GM23338 (cell line): ENCODE measurements around the gene SERPINC1. TPM values are rescaled to one million over a fixed set of nuclear protein-coding genes. Genes with fewer than 3 reads are reported as not detected.
"Not testable (repeated sequence)": the region's sequence is repeated elsewhere in the genome, so short reads cannot be mapped to it uniquely, and the experiment has no call there.

ENCODE experiments used
- ATAC-seq: fragments of 200-7000 bp; cut with Tn5 transposase; 3 replicates; pipeline ENCODE4 v1.9.1; 2020
- DNase-seq: peaks from one replicate; pipeline ENCODE4 v3.0.0-alpha.2; 2015; ENCODE audit warnings: low spot score
- H2AFZ ChIP-seq: fragments of 200-600 bp; sonication (generic); 2 replicates; pipeline ENCODE4 v1.8.0; 2016; ENCODE audit warnings: antibody characterized with exemption, mild to moderate bottlenecking, moderate library complexity
- H3F3A ChIP-seq: fragments of 200-600 bp; sonication (generic); replicated peaks from 2 replicates; pipeline ENCODE4 v1.8.0; 2017; ENCODE audit warnings: antibody characterized with exemption, mixed run types, low read depth
- H3K27ac ChIP-seq: fragments of 200-600 bp; sonication (generic); 2 replicates; pipeline ENCODE4 v1.6.1; 2016; ENCODE audit warnings: low read depth
- H3K27me3 ChIP-seq: fragments of 200-600 bp; sonication (generic); 2 replicates; pipeline ENCODE4 v1.8.0; 2016; ENCODE audit warnings: mild to moderate bottlenecking, mixed run types, moderate library complexity; ENCODE audit not compliant: insufficient read depth
- H3K36me3 ChIP-seq: fragments of 200-600 bp; sonication (generic); 2 replicates; pipeline ENCODE4 v1.8.0; 2016; ENCODE audit warnings: mild to moderate bottlenecking; ENCODE audit not compliant: insufficient read depth
- H3K4me1 ChIP-seq: fragments of 200-600 bp; sonication (generic); 2 replicates; pipeline ENCODE4 v1.8.0; 2016; ENCODE audit warnings: mild to moderate bottlenecking, moderate library complexity; ENCODE audit not compliant: insufficient read depth
- H3K4me2 ChIP-seq: fragments of 200-600 bp; sonication (generic); 2 replicates; pipeline ENCODE4 v1.7.1; 2017; ENCODE audit warnings: mixed run types
- H3K4me3 ChIP-seq: fragments of 200-600 bp; sonication (generic); 2 replicates; pipeline ENCODE4 v1.6.1; 2016; ENCODE audit warnings: mixed run types
- H3K79me2 ChIP-seq: fragments of 200-600 bp; sonication (generic); replicated peaks from 2 replicates; pipeline ENCODE4 v1.8.0; 2017; ENCODE audit warnings: mild to moderate bottlenecking; ENCODE audit not compliant: insufficient read depth
- H3K9me2 ChIP-seq: fragments of 200-600 bp; sonication (generic); 2 replicates; pipeline ENCODE4 v1.8.0; 2017; ENCODE audit not compliant: insufficient read depth
- H4K20me1 ChIP-seq: fragments of 200-600 bp; sonication (generic); replicated peaks from 2 replicates; pipeline ENCODE4 v1.8.0; 2017; ENCODE audit warnings: mild to moderate bottlenecking; ENCODE audit not compliant: insufficient read depth
- H3K27ac Mint-ChIP-seq: 2 replicates; pipeline ENCODE4 v1.8.0; 2020; ENCODE audit warnings: inconsistent platforms, mild to moderate bottlenecking, moderate library complexity, mixed read lengths
- H3K27me3 Mint-ChIP-seq: 3 replicates; pipeline ENCODE4 v1.8.0; 2022; ENCODE audit warnings: low read depth, mild to moderate bottlenecking, moderate library complexity, mixed read lengths, inconsistent platforms; ENCODE audit not compliant: insufficient read depth, poor library complexity
- H3K36me3 Mint-ChIP-seq: 3 replicates; pipeline ENCODE4 v1.8.0; 2021; ENCODE audit warnings: low read depth, mild to moderate bottlenecking, inconsistent platforms, moderate library complexity, mixed read lengths
- H3K4me1 Mint-ChIP-seq: 3 replicates; pipeline ENCODE4 v1.8.0; 2020; ENCODE audit warnings: mild to moderate bottlenecking, inconsistent platforms, mixed read lengths
- H3K4me3 Mint-ChIP-seq: 3 replicates; pipeline ENCODE4 v1.8.0; 2021; ENCODE audit warnings: moderate library complexity, mild to moderate bottlenecking, inconsistent platforms, mixed read lengths
- H3K9me3 Mint-ChIP-seq: 3 replicates; pipeline ENCODE4 v1.8.0; 2020; ENCODE audit warnings: moderate library complexity, mild to moderate bottlenecking, inconsistent platforms, mixed read lengths
- CREB1 ChIP-seq: fragments of 250-450 bp; sonication (Bioruptor Pico); IDR thresholded peaks from 2 replicates; pipeline ENCODE4 v1.5.0; 2020; ENCODE audit warnings: low read depth, mild to moderate bottlenecking, moderate library complexity
- CTCF ChIP-seq, 2 experiments: fragments of 200-600 bp in 1 of 2; sonication (generic) in 1 of 2; conservative IDR thresholded peaks; 2 replicates each; pipeline versions ENCODE4 v1.5.1 to v1.6.1; 2016 to 2017; ENCODE audit warnings: antibody characterized with exemption in 2 of 2, low read depth in 2 of 2, mild to moderate bottlenecking in 2 of 2, moderate library complexity in 1 of 2
- ETS1 ChIP-seq: IDR thresholded peaks from 2 replicates; pipeline ENCODE4 v1.6.1; 2016; ENCODE audit warnings: antibody characterized with exemption
- EZH2 ChIP-seq: fragments of 200-600 bp; sonication (generic); IDR thresholded peaks from one replicate; pipeline ENCODE4 v1.8.0; 2017; ENCODE audit warnings: antibody characterized with exemption, mild to moderate bottlenecking, low read depth; ENCODE audit not compliant: unreplicated experiment
- EZH2phosphoT487 ChIP-seq: fragments of 200-600 bp; sonication (generic); IDR thresholded peaks from one replicate; pipeline ENCODE4 v1.8.1; 2018; ENCODE audit warnings: antibody characterized with exemption; ENCODE audit not compliant: unreplicated experiment
- STAT1 ChIP-seq: IDR thresholded peaks from one replicate; pipeline ENCODE4 v1.6.1; 2016; ENCODE audit warnings: antibody characterized with exemption; ENCODE audit not compliant: unreplicated experiment
- ZNF331 ChIP-seq: fragments of 250-450 bp; sonication (Bioruptor Pico); IDR thresholded peaks from 2 replicates; pipeline ENCODE4 v1.5.0; 2020; ENCODE audit warnings: low read depth, mild to moderate bottlenecking, moderate library complexity
- polyA plus RNA-seq: library from polyadenylated mRNA; unstranded; fragments of >200 nt; fragmentation: Nextera tagmentation; extraction: Ambion mirVana; gene quantifications from 2 replicates; pipeline ENCODE4 v1.2.1, GENCODE V29; 2016
- total RNA-seq: library from RNA; depleted of rRNA; stranded (reverse); fragments of >200 nt; shearing (Covaris generic); gene quantifications from 2 replicates; pipeline ENCODE4 v1.2.3, GENCODE V29; 2014
- TF ChIP-seq, protein P1 (sequence below): IDR thresholded peaks from one replicate; pipeline ENCODE4 v1.6.1; 2018; ENCODE audit warnings: antibody characterized with exemption; ENCODE audit not compliant: unreplicated experiment

The SERPINC1 gene
- total and polyA plus RNA-seq, 2 experiments from 2014 or later = not detected

DNA sequence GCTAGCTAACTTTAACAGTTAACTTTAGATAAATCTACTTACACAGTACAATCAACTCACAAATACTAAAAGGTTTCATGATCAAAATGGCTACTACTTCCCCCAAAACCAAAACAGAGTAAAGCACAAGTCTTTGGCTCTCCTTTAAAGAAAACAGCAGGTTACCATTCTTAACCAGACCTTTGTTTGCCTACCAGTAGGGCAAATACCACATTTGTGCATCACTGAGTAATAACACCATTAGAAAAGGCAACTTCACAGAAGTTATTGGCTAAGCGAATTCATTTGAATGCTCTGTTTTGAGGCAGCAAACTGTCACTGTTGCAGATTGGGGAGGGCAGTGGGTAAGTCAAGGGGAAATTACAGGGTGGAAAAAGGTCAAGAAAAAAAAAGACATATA is 17.3 kb upstream of the SERPINC1 start (continued):
- TF ChIP-seq, protein P1, sequence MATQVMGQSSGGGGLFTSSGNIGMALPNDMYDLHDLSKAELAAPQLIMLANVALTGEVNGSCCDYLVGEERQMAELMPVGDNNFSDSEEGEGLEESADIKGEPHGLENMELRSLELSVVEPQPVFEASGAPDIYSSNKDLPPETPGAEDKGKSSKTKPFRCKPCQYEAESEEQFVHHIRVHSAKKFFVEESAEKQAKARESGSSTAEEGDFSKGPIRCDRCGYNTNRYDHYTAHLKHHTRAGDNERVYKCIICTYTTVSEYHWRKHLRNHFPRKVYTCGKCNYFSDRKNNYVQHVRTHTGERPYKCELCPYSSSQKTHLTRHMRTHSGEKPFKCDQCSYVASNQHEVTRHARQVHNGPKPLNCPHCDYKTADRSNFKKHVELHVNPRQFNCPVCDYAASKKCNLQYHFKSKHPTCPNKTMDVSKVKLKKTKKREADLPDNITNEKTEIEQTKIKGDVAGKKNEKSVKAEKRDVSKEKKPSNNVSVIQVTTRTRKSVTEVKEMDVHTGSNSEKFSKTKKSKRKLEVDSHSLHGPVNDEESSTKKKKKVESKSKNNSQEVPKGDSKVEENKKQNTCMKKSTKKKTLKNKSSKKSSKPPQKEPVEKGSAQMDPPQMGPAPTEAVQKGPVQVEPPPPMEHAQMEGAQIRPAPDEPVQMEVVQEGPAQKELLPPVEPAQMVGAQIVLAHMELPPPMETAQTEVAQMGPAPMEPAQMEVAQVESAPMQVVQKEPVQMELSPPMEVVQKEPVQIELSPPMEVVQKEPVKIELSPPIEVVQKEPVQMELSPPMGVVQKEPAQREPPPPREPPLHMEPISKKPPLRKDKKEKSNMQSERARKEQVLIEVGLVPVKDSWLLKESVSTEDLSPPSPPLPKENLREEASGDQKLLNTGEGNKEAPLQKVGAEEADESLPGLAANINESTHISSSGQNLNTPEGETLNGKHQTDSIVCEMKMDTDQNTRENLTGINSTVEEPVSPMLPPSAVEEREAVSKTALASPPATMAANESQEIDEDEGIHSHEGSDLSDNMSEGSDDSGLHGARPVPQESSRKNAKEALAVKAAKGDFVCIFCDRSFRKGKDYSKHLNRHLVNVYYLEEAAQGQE = no peak
- TF ChIP-seq EZH2 = no peak
- no peak for TF ChIP-seq ETS1

DNA sequence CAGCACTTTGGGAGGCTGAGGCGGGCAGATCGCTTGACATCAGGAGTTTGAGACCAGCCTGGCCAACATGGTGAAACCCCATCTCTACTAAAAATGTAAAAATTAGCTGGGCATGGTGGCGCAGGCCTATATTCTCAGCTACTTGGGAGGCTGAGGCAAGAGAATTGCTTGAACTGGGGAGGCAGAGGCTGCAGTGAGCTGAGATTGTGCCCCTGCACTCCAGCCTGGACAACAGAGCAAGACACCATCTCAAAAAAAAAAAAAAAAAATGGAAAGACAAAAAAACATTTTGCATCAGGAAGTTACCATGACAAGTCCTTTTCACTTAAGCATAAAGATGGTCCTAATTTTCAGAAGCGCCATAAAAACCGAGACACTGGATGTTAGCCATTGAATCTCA is 13.4 kb upstream of the SERPINC1 start:
- DNase-seq = not testable (repeated sequence)

GRCh38 chr1:173925306-173926242 is 8.4 kb upstream of the SERPINC1 start:
- no peak overlapping the region for H3K27ac Mint-ChIP-seq
- Histone ChIP-seq H3K27me3 (no peaks in the 10 kb centered on the region), H3K79me2 (no peaks in the 10 kb centered on the region), H3K9me2 (no peaks in the 10 kb centered on the region), H3F3A (no peaks in the 10 kb centered on the region), H3K4me1 (no peaks in the 10 kb centered on the region), H4K20me1 (no peaks in the 10 kb centered on the region), H3K27ac (no peak overlapping the region; the same call in 1 of the 2 replicates), H2AFZ (no peak overlapping the region), H3K4me3 (no peak overlapping the region), H3K4me2 (no peak overlapping the region), H3K36me3 (no peaks in the 10 kb centered on the region)
- no peaks in the 10 kb centered on the region; the same call in 2 of the 3 replicates for H3K9me3 Mint-ChIP-seq
- H3K36me3 Mint-ChIP-seq = no peaks in the 10 kb centered on the region
- H3K4me3 Mint-ChIP-seq = no peak overlapping the region
- DNase-seq (no peak), ATAC-seq (no peak)
- H3K4me1 Mint-ChIP-seq = no peaks in the 10 kb centered on the region
- H3K27me3 Mint-ChIP-seq = no peaks in the 10 kb centered on the region
- TF ChIP-seq ZNF331 (CRISPR knock-in tag) (no peak), CTCF (conservative IDR thresholded peaks at IDR 0.05; ENCODE audit: low read depth in 2 of 2) (no peak), STAT1 (no peak), EZH2phosphoT487 (no peak), CREB1 (no peak)

More for the DNA sequence above, 13.4 kb upstream of the SERPINC1 start:
- not testable (repeated sequence) for H3K27ac Mint-ChIP-seq, H3K27me3 ChIP-seq, H3K4me1 Mint-ChIP-seq, H4K20me1 ChIP-seq, H3K27me3 Mint-ChIP-seq, H3K36me3 ChIP-seq, H3K27ac ChIP-seq, H3K4me3 ChIP-seq, H3K9me3 Mint-ChIP-seq, ATAC-seq, H3K79me2 ChIP-seq, H3K4me3 Mint-ChIP-seq, H3K36me3 Mint-ChIP-seq, H3F3A ChIP-seq, H3K4me2 ChIP-seq, H2AFZ ChIP-seq, H3K9me2 ChIP-seq
- peaks cover 11% of the 10 kb centered on the region for H3K4me1 ChIP-seq
